Measurements from ENCODE around the gene UBASH3A.
A peak's percentile ranks its signal among the peaks of the same experiment; 100 is the strongest.
"Not testable (repeated sequence)": the region's sequence is repeated elsewhere in the genome, so short reads cannot be mapped to it uniquely, and the experiment has no call there.

Gene UBASH3A

DNA sequence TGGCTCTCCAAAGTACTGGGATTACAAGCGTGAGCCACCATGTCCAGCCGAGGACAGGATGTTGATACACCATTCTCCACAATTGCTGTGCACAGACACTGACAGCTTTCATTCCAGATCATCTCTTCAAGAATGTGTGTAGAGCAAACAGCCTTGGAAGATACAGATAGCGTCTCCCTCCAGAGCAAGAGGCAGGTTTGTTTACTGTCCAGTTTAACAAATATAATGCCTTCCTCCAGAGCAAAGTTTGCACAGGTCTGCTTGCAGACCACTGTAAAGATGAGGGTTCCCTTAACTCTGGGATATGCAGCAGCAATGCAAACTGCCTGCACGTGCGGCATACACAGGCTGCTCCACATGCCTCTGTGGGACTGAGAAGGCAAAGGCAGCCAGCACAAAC is 12.4 kb upstream of the UBASH3A start:
- no peak for DNase-seq

DNA sequence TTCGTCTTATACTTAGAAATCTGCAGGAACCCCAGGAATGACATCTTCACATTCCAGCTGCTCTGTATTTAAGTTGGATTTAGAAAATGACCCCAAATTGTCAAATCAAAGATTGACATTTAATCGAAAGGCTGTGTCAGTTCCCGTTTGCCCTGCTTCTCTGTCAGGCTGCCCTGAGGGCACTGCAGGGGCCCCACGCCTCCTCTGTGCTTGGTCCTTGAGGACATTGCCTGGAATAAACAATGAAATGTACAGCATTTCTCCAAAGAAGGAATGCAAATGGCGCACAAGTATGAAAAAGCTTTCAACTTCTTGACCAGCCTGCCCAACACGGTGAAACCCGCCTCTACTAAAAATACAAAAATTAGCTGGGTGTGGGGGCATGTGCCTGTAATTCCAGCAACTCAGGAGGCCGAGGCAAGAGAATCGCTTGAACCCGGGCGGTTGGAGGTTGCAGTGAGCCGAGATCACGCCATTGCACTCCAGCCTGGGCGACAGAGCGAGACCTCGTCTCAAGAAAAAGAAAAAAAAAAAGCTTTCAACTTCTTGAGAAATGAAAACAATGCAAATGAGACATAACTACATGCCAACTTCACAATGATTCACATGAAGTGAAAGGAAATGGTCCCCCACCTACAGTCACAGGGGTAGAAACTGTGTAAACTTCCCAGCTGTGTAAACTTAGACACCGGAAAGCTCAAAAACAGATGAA is 10.8 kb upstream of the UBASH3A start:
- peak in 1 of 5 experiments; percentile 67 for DNase-seq

DNA sequence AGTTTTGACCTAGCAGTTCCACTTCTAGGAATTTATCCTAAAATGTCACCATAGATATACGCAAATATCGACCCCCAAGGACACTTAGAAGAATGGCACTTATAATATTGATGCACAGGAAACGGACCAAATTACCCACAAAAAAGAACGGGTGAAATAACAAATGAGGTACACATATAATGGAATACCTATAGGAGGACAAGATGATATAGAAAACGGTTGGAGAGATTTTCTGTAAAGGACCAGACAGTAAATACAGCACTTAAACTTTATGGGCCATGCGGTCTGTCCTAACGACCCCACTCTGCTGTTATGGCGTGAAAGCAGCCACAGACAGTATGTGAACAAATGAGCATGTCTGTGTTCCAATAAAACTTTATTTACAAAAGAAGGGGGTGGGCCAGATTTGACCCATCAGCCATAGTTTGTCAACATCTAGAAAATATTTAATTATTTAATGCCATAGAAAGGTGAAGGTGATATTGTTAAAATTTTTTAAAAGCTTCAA is 10.2 kb upstream of the UBASH3A start:
- no peak for DNase-seq

DNA sequence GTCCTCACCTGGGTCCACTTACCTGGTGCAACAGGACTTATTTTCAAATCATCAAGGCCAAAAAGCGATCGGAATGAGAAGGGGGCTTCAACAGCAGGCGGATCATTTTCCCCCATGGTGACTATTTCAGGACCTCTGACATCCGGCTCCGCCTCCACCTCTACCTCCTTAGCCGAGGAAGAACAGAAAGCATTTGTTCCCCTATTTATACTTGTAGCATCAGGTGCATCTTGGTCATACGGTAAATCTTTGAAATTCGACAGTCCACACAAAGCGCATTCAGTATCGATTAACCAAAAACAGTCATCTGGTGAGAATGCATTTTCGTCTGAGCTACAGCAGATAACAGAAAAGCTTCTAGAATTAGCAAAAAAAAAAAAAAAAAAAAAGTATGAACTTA is 8.4 kb upstream of the UBASH3A start:
- no peak for DNase-seq

DNA sequence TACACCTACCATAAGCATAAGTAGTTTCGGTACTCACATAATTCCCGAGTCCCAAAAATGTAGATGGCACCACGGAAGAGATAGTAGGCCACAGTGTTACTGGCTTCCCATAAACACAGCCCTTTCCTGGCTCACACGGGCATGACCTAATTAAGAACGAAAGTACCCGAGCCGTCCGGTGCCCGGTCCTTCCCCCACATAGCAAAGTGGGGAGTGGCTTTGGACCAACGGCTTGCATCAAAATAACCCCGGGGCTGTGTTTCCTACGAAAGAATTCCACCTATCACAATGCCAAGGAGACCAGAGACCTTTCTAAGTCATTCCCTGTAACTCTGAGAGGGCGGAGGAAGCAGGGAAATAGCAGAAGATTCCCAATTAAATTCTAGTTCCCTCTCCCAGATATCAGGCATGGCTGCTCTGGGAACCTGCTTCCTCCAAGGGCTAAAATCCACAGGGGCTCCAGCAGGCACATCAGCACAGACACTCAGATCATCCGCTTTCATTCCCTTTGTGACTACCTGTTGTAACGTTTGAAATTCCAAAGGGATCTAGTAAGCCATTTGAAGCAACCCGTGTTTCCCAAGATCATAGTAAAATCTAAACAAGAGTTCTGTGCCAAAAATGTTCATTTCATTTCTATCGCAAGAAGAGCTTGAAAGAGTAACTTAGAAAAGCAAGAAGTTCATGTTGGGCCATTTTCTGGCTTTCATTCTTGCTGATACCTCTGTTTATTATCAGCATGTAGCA is 7.6 kb upstream of the UBASH3A start, which contains the start of gene TMPRSS3:
TMPRSS3 (minus strand) TSS at position 148 of the 747 bp plus-strand sequence. CDS start 635 bp downstream, outside the sequence.
- no peak for DNase-seq

DNA sequence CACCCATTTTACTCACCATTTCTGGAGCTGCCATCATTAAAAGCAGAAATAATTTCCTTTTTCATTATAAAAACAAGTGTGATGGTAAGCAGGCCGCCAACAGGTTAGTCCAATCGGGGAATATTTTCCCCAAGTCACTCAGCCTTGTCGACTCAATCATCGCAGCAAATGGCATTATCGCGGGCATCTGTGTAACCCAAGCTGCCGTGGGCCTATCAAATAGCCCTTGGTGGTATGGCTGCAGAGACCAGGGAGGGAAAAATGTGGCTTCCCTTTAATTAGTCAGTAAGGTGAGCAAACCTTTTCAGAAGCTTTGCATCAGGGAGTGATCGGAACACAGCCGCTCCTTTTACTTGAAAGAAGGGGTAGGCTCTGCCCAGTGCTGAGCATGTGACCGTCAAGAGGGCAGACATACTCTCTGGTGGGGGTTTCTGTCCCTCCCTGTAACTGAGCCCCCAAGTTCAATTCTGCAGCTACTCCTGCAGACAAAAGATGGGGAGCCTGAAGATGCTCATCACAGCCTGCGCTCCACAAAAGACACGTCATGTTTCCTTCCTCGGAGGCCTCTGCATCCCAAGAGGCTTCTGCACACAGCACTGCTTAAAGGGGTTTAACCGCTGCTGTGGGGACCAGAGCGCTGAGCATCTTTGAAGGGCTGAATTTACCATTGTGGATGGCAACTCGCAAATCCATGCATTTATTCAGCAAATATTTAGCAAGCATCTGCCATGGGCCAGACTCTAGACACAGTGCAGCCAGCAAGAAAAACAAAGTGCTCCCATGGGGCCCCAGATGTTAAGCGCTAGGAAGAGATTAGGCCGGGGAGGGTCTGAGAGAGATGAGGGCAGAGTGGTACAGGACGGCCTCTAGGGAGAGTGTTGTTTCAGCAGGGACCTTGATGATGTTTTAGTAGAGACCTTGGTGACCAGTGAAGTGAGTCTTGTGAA is 6.6 kb upstream of the UBASH3A start:
- DNase-seq, result no peak

DNA sequence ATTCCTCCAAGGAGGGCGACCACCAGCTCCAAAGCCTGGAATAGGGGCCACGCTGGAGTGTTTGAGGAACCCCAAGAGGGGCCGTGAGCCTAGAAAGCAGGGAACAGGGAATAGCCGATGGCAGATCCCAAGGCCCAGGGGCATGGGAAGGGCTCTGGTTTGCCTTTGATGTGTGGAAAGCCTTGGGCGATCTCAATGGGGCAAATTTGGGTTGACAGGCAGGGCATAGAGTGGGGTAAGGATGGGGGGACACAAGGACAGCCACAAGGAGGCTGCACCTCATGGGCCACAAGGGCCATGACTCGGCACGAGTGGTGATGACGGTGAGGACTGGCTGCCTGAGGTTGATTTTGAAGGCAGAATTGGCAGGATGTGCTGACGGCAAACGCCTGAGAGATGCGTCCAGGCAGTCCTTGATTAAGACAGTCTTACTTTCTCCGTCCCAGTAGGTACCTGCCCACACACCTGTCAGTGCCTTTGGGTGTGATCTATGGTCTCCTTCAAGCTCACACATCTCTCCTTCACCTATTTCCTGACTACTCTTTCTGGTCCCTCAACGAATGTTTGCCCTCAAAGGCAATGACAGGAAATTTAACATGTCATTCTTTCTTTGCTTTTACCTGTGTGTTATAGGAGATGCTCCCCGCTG is 5.8 kb upstream of the UBASH3A start:
- no peak for DNase-seq

DNA sequence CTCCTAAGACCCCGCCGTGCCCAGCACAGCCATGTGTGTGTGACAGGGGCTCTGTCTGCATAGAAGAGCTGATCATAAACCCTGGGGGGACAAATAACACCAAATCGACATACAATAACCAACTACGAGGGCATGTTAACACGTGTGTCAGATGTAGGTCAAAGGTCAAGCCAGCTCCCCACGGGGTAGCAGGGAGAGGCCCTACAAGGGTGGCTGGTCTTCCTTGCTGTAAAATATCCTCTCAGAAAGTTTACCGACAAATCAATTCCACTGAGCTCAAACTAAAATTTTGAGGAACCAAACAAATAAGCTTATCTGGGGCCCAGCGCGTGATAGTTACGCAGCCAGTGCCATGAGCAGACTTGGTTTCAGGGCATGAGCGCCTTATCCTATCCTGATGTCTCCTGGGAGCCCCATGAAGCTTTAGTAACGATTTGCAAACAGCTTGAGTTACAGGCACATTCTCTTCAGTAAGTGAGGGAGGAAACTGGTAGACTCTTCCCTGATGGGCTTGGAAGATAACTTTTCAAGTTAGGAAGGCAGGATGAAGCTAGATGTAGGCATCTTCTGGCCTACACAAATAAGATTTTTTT is 5.2 kb upstream of the UBASH3A start:
- no peak for DNase-seq

DNA sequence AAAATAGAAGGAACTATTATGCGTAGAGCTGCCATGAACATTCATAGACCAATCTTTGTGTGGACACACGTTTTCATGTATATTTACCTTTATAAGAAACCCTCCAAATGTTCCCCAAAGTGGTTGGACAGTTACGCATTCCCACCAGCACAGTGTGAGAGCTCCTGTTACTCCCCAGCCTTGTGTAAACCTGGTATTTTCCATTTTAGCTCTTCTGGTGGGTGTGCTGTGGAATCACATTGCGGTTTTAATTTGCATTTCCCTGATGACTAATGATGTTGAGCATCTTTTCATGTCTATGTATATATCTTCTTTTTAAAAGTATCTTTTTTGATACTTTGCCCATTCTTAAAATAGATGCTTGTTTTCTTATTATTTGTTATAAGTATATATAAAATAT is 3.2 kb upstream of the UBASH3A start:
- no peak for DNase-seq

DNA sequence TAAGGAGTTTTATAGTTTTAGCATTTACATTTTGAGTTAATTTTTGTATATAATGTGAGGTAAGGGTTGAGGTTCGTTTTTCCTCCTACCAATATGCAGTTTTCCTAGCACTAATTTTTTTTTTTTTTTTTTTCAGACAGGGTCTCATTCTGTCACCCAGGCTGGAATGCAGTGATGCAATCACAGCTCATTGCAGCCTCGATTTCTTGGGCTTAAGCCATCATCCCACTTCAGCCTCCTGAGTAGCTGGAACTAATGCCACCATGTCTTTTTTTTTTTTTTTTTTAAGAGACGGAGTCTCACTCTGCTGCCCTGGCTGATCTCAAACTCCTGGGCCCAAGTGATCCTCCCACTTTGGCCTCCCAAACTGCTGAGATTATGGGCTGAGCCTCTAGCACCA is 2.5 kb upstream of the UBASH3A start:
- no peak for DNase-seq

DNA sequence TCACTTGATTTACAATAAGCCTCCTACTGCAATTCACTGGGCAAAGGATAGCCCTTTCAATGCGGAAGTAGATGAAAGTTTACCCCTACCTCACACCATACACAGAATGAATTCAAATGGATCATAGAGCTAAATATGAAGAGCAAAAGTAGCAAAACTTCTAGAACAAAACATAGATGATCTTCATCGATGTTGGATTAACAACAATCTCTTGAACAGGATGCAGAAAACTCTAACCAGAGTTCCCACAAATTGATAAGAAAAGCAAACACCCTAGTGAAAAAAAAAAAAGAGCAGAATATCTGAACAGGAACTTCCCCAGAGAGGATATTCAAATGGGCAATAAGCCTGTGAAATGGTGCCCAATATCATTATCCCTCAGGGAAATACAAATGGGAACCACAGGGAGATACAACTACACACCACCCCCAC is 1.9 kb upstream of the UBASH3A start:
- peak in 1 of 5 experiments; percentile 61 for DNase-seq

DNA sequence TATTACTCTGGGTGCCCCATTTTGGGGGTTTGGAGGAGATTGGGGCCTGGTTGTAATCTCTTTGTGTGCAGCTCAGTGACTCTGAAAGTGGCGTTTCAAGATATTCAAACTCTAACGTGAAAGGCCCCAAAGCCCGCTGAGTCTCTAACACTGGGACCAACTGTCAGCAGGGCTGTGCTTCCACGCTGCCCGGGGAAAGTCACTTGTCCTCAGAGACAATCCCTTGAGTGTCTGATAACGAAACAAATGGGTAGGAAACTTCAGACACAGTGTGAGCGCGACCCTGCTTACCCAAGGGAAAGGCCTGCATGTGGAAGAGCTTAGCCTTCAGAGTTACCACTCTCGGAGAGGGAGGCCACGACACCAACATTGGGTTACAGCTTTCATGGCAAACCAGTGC is 837 bp downstream of the UBASH3A start:
- DNase-seq, result peak in 1 of 5 experiments; percentile 53

DNA sequence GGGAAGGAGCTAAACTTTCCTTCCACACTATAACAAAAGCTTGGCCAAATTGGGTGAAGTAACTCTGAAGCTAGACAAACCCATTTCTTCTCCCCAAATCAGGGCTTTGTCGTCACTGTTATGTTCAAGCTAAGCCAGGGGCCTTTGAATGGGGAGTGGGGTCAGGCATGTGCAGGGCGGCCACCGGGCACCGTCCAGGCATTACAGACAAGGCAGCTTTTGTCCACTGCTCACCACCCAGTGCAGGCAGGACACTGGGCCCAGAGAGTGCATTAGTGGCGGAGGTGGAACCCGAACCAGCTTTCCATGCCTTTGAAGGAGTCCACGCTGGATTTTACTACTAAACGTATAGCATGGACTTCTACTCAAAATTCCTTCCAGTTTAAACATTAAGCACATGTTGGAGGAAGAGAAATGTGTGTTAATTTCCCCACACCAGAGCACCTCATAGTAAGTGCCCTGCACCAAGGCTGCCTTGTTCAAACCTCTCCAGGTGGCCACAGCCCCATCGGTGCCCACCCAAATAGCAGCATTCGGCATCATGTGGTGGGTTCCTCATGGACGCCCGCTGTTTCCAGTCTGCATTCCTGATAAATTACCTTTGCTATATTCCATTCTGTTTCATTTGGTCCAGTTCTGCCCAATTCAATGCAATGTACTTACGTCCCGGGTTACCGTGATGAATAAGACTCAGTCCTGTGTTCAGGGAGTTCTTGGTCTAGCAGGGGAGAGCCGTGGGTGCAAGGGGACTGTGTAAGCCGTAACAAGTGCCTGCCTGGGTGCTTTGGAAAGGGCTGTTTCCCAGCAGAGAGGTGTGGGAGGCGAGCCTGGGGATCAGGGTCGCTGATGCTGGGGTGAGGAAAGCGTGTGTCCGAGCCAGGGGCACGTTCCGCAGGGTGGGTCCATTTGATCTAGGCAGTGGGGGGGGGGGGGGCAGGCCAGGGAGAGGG is 1.6 kb downstream of the UBASH3A start:
- DNase-seq, result no peak

DNA sequence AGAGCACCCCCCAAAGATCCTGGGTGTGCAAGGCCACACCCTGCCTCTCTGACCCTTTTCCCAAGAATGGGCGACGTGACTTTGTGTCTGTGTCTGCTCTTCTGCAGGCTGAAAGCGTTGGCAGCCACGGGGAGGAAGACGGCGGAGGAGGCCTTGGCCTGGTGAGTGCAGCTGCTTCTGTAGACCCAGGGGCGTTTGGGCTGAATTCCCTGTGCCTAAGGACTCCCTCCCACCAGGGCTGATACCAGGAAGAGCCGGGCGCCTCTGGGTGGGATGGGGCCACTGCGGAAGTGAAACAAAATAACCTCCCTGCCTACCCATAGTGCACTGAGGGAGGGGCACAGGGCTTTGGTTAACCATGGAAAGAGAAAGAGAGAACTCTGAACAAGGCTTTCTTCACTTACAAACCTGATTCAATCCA is 2.5 kb downstream of the UBASH3A start:
- DNase-seq, result peak in 3 of 5 experiments; percentile 22 to 81 (median 61)

DNA sequence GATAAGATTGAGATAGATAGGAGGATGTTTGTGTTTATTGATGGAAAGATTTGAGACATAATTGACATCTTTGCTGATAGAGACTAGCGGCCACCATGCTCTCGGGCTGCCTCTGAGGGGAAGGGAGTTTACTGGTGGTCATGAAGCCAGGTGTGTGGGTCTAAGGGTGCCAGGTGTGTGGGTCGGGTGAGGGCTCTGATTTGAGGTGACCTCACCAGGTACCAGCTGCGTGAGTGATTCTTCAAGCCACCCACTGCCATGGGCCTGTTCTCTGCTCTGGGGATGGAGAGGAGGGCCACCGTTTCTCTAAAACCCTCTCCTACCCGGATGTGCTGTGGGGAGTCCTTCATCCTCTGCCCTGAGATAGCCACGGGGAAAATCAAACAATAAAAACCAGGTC is 3.2 kb downstream of the UBASH3A start:
- no peak for DNase-seq

DNA sequence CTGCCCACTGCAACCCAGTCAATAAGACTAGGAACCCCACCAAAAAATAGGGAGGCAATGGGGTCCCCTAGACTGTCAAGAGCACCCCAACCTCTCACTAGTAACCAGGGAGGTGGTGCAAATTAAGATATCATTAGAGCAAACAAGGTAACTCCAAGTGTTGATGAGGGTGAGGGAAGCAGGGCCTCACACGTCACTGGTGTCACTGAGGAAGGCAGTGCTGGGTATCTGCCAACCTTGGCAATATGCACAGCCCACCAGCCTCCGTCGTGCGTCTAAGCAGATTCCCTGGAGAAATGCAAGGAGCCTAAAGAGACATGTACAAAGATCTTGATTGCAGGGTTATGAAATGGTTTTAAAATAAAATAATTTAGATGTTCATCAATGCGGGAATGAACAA is 3.8 kb downstream of the UBASH3A start:
- DNase-seq, result no peak

DNA sequence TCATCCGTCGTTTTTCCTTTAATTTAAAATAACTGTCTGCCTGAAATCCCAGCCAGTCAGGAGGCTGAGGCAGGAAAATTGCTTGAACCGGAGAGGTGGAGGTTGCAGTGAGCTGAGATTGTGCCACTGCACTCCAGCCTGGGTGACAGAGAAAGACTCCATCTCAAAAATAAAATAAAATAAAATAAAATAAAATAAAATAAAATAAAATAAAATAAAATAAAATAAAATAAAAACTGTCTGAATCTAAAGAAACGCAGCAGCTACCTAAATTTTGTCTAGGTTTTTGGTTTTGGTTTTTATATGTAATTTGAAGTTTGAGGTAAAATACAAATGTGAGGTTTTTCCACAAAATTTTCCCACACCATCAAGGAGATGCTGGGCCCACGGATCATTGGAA is 5.0 kb downstream of the UBASH3A start:
- not testable (repeated sequence) for DNase-seq

DNA sequence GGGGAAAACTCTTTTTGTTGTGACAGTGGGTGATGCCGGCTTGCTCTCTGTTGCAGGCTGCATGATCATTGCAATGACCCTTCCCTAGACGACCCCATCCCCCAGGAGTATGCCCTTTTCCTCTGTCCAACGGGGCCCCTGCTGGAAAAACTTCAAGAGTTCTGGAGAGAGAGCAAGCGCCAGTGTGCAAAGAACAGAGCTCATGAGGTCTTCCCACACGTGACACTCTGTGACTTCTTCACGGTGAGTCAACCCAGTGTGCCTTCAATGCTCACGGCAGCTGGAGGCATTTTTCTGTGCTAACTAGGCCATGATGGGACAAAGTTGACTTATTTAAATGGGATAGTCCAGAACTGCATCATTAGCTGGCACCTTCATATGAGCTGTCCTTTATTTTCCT is 5.7 kb downstream of the UBASH3A start:
- no peak for DNase-seq

DNA sequence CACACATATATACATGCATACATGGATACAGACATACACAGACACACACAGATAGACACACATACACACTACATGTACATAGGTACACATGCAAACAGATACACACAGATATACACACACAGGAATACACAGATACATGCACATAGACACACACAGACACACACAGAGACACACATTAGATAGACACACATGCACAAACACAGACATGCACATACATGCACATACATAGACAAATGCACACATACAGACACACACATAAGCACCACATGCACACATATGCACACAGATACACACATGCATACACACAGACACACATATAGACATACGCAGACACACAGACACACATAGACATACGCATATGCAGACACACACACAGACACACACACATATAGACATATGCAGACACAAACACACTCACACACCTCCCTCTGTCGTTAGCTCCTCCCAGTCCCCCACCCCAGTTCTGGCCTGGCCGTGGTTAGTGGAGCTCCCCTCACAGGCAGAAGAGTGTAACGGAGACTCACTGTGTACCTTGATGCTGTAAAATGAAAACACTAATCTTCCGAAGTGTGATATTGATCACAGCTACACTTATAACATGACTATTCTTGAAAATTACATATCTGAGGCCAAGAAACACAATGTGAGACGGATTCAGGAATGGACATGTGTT is 7.6 kb downstream of the UBASH3A start:
- peak in 2 of 5 experiments; percentile 25 to 91 for DNase-seq

Measured in T-helper 2 cell (primary cell).